SKM-1 (cell line): Measurements from ENCODE around the gene HSF5.
"Not testable (repeated sequence)": the region's sequence is repeated elsewhere in the genome, so short reads cannot be mapped to it uniquely, and the experiment has no call there.

Experiments
- DNase-seq: peaks from one replicate; lab custom pipeline; 2025; ENCODE audit not compliant: unreplicated experiment; lab: John Stamatoyannopoulos, UW

Gene HSF5

DNA sequence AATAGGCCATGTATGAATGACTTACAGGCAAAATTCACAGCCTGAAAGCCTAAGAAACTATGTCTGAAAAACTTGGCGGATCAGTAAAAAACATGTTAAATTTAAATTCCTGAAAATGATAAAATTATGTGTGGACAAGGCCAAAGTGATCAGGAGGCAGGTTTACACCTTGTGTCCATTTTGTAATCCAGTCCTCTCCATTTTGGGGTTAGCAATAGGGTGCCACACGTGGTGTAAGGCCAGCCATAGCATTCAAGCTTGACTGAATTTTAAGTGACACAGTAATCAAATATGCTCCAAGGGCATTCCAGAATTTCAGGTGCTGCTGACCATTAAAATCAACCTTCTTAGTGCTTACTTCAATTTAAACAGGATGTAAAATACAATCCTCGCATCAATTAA lies 73.6 kb downstream of the HSF5 start:
- no peak for DNase-seq

DNA sequence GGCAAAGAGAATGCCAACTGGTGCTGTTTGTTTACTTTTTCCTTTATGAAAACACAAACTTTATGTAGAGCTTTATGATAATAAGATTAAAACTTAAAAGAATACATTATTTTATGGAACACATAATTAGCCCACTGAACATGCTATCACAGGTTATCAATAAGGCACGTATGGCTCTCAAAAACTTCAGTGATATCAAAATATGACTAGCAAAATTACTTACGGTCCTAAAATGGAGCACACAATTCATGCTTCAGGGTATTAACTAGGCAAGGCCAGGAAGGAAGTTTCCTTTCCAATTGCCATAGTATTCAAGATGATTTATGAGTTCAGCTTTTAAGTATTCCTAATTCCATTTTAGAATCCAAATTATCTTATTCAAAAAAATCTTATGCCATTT lies 74.5 kb downstream of the HSF5 start:
- DNase-seq: no peak

DNA sequence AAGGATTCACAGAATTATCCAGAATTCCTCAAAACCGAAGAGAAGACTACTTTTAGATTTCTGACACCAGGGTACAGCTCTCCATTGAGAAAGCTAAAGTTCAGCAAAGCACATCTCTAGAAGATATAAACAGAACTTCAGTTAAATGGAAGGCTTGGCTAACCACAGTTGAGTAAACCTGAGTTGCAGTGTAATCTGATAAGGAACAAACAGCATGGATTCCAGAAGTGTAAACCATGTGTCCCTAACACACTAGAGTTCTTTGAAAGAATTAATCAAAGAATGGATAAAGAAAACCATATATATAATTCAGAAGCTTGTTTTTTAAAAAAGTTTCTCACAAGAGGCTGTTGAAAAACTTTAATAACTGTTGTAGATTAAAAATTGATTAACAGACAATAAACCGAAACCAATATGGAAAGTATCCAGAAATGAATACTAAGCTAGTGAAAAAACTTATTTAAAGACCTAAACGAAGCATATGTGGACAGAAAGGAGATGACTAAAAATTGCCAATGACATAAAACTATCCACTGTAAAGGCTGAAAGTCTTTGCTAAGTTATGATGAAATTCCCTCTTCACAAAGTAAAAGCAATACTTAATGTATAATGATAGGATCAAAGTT lies 75.1 kb downstream of the HSF5 start:
- DNase-seq: no peak

DNA sequence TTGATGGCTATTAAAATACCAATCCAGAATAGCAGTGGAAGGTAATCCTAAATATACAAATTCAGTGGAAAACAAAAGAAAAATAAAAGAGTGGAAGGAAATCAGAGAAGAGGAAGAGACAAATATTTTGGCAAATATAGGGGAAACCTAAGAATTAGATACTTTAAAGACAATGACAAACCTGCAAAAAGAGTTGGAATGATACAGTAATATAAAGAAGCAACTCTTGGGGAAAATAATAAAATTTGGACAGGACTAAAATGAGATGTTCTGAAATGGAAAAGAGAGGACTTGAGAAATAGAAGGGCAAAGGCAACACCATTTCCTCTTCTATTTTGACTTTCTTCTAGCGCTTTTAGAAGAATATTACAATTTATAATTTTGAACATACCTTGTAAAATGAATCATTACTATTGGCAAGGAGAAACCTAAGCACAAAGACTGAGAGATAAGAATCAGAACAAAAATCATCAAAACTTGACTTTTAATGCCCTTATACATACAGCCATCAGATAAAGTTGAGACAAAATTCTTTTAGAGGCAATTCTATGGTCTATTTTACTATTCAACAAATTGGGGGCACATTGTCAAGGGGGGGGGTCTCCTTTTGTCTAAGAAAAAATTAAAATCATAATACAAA lies 76.0 kb downstream of the HSF5 start:
- DNase-seq: no peak

DNA sequence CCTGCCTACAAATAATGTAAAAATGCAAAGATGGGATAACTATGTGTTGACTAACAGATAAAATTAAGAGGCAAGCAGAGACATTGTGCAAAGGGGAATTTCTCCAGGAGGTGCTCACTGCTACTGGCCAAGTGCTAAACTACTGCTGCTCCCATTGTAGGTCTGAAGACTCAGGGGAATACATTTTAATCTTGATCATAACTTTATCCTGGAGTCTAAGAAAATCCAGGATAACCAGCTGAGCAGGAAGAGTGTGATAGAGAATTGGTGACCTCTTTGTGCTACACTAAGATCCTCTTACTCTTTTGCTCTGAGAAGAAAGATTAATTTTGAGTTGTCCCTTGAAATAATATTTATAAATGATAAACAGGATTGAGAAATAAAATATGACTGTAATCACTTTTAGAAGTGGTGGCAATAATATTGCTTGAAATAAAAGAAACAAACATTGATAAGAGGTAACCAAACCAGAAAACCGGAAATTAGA lies 76.8 kb downstream of the HSF5 start:
- no peak for DNase-seq

DNA sequence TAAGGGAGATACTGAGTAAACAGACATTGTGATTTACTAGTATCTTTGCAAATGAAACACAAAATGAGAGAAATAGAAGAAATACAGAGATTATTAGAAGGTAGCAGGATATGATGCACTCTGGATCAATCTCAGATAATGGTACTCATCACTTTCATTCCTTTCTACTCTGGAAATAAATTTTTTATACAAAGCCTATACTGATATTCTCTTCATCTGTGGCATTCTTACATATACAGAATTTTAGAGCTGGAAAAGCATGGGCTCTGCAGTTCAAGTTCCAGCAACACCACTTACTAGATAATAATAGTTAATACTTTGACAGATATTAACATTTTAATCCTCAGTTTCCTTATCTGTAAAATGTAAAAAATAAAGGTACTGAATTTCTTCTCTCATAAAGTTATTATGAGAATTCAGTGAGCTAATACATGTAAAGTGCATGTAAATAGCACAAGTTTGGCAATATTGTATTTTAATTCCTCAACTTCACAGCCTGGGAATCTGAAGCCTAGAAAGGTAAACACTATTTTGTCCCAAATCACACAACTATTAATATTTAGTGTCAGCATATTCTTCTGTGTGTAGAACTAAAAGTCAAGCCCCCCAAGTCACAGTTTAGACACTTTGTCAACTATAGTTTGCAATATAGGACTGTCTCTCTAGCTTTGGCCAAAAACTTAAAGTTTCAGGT lies 77.3 kb downstream of the HSF5 start:
- no peak for DNase-seq

DNA sequence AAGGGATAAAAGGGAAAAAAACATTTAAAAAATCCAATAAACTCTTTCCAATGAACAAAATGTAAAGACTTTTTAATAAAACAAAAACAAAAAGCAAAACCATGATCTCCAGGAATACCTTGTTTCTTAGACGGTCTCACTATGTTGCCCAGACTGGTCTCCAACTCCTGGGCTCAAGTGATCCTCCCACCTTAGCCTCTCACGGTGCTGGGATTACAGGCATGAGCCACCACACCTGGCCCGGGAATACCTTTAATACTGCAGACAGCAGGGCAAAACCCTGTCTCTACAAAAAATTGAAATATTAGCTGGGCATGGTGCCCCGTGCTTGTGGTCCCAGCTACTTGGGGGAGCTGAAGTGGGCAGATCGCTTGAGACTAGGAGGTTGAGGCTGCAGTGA lies 78.8 kb downstream of the HSF5 start:
- DNase-seq: no peak

DNA sequence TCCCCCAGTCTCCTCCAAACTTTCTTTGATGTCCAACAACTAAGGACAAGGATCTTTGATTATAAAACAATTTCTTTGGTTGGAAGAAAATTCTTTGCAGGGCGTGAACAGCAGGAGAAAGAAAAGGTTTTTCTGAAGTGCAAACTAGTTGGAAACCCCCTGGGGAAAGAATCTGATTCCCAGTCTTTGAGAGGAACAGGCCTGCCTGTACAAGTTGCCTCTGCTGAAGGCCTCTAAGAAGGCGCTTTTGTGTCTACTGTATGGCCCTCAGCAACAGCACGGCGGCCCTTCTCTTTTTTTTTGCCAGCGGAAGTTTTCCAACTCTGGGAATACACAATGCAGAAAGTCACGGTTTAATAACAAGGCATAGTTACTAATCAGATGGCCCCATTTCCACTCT lies 84.9 kb downstream of the HSF5 start:
- no peak for DNase-seq

DNA sequence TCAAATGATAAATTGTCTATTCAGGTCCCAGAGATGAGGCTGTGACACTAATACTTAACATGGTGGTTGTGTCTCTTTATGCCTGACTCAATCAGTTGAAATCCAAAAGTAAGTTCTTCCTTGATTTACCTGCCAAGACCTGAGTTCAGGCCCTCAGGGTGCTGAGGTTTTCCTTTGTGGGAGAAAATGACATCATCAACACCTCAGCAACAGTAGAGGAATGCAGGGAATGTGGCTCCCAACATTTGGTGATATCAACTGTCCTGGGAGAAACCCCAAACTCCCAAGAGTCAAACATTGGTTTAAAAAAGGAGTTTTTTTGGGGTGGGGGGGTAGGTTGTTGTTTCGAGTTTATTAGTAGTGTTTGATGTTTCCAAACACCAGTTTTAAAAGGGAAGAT lies 85.5 kb downstream of the HSF5 start:
- DNase-seq: no peak

DNA sequence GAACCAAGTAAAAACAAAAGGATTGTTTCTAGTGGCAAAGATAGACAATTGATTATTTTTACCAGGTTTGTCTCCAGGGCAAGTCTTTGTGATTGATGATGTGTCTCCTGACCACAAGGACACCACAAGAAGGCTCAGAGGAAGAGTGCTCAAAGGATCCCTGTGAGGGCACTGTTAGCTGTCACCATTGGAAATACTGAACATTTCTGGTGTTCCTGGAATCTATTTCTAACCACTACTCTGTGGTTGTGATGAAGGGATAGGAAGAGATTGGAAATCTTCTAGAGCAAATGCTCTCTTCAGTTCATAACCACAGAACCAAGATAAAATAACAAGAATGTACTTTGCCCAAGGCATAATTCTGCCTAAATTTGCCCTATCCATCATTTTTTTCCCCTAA lies 86.2 kb downstream of the HSF5 start:
- no peak for DNase-seq

DNA sequence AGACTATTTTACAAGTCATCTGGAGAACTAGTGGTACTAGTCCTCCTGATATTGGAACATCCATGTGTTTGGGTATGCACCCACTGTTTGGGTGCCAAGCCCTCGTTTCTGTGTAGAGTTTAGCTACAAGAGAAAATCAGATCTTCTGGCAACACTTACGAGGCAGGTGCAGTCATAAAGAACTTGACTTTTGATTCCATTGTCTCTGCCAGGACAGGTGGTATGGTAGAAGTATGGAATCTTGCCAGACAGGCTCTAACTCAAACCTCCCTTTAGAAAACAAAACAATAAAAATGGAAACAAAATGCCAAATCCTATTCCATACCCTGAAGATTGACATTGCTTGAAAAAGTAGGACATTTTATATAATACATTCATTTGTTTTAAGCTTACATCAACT lies 86.9 kb downstream of the HSF5 start:
- no peak for DNase-seq

DNA sequence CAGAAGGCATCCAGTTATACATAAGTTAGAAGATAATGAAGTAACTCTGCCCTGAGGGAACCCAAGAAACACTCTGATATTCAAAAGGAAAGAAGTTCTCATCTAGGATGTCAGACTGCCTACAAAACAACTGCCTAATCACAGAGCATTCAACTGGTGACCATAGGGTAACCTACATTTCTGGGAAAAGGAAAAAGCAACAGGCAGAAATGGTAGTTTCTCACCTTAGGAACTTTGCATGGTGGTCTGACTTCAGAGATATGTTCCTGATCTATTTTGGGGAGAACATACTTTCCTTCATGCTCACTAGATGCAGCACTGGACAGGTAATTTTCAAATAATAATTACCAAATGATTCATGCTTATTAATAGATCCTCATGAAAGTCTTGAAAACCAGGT lies 87.4 kb downstream of the HSF5 start:
- no peak for DNase-seq

DNA sequence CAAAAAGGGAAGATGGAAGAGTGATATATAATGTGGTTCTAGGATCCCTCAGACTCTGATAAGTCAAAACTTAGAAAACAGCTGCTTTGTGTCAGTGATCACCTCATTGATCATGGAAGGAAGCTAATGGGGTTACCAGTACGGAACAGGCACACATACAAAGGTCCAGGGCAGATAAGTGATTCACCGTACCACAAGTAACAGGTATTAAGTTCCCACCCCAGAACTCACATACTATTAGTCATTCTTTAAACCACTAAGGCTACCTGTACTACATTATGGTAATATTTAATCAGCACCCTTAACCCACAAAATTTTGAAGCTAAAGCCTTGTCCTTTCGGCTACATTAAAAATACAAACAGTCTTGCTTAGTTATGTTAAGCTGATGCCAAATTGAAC lies 88.2 kb downstream of the HSF5 start:
- DNase-seq: no peak

DNA sequence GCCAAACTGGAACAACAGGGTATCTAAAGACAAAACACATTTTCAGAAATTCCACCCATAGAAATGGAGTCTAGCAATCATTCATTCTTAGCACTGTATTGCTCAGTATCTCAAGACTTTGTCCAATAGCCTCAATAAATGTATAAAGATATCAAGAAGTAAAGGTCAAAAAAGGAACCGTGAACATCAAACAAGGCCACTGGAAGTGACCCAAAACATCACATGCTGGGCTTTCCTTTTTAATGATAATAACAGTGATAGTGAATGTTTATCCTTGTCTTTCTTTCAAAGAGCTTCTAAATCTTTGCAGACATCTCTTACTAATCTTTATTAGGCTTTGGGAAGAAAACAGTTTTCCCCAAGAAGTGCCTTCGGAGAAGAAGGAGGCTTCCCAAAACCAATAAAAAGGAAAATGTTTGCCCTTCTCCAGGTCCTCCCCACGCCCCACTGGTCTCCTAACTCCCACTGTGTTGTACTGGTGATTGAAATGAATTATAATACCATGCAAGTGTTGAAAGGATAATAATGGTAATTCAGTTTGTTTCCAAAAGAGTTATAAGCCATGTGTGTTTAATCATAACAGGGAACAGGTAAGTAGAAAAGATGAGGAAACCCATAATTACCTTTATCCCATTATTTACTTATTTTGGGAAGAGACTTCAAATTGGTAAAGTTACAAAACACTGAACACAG lies 89.5 kb downstream of the HSF5 start:
- no peak for DNase-seq

DNA sequence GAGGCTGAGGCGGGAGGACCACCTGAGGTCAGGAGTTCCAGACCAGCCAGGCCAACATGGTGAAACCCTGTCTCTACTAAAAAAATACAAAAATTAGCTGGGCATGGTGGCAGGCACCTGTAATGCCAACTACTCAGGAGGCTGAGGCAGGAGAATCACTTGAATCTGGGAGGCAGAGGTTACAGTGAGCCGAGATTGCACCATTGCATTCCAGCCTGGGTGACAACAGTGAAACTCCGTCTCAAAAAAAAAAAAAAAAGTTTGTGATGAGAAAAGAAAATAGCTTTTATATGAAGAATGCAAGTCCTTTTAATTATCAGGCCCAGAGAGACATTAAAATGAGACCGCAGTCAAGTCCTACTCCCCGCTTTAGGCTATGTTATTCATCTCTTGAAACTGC lies 90.8 kb downstream of the HSF5 start:
- DNase-seq: not testable (repeated sequence)

DNA sequence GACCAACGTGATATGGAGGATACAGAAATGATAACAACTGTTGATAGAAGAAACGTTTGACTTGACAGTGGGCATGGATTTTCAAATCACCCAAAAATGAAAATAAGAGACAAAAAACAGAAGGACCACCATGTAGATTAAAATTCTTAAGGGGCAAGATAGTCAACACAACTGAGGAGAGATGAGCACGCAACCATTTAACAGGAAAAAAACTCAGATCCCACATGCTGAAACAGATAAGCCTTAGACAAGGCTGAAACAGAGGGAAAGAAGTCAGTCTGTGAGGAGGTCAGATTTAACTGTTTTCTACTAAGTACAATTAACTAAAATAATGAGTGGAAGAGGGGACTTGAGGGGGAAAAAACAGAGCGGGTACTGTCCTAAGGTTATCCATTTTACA lies 92.0 kb downstream of the HSF5 start:
- DNase-seq: no peak

DNA sequence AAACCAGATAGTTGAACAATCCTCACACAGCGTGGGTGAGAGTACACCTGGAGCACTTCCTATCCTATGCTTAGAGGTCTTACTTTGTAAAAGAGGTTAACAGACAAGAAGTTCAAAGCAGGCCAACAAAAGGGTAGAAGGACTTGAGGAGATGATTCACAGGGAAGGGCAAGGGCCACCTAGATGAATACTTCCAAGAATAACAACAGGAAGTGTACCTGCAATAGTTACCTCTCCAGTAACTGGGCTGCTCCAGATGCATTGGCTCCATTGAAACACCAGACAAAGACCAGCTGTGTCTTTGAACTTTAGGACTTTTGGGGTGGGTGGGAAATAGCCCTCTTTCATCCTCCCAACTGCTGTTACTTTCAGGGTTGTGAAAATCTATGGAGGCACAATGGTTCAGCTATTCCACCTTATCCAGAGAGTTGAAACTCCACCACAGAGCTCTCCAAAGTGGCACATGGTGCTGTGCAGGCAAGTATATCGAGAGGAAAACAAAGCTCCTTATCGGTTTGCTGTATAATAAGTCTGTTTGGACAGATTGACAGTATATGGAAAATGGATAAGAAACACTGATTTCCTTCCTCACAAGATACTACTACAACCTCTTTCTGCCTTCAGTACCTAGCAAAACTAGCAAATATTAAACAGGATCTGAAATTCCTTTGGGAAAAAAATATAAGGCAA lies 93.5 kb downstream of the HSF5 start:
- no peak for DNase-seq

DNA sequence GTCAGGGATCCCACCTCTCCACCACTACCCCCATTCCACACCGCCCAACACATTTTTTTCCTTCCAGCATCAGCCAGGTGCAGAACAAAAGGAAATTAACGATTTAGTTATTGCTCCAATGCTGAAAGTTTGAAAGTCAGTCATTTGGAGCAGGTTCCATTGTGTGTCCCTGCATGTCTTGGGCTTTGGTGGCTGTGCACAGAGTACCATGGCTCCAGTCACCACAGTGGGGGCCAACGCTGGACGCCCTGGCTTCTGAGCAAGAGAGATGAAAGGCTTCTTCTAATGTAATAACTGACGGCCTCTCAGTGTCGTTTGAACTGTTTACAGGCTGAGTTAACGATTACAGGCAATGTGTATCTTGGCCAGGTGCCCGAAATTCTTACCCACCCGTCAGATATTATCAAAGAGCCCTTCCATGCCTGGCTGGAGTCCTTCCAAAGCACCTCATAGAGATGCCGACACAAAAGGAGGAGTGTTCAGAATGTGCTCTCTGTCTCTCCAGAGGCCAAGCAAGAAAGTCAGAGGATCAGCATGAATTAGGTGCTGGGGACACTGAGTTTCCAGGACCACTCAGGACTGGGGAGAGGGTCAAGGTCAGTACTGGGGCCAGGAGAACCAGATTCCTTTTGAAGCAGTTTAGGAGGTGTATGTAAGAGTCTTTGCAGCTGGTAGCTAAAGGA lies 96.8 kb downstream of the HSF5 start:
- DNase-seq: no peak

DNA sequence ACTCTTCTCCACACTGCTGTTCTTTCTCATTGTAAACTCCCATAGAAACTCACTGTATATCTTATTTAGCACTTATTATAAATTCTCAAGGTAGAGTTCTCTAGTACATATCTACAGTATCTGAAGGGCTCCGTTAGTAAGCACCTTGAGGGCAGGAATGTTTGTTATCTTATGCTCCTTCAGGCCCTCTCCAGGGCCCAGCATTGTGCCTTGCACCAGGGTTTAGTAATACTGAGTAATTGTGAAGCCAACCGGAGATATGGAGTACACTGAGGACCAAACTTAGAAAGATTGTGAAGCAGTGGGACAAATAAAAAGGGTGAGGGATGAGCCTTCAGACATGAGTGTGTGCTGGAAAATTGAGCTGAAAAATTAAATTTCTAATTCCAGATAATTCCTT lies 97.3 kb downstream of the HSF5 start:
- DNase-seq: no peak

DNA sequence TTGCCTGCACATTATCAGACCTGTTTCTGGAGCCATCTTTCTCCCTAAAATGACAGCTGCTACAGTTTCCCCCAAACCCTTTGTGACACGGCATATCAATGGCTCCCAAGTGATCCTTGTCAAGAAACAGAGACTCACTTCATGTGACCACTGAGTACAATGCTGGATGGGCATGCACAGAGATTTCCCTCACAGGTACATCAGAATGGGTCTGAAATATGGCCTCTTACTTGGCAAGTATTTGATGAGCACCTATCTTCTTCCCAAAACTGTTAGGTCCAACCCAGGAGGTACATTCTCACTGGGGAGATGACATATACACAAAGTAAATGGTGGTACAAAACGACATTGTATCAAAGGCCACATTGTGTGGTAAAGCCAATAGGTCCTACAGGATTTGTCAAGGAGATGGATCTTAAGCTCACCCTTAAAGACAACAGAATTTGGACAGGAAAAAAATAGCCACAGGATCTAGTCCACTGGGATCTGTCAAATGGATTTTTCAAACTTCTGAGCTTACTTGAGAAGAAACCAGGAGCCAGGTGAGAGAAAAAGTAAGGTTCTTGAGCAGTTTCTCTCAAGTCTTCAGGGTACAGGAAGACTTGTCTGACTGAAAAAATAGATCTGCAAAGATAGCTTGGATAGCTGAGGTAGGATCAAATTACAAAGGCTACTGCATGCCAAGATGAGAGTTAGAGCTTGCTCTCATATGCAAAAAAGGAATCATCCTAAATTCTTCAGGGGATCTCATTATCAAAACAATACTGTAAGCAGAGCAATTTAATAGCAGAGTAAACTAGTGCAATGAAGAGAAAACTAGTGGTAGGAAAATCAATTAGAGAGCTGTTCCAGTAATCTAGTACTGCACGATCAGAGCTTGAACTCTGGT lies 99.7 kb downstream of the HSF5 start:
- DNase-seq: no peak
